Esophagus muscularis mucosa (tissue), 3 donors: ENCODE data around the gene HTT.

ENCODE experiments used
- EP300 ChIP-seq: sonication (generic); formaldehyde crosslinking; IDR thresholded peaks from one replicate; pipeline ENCODE4 v1.6.1; 2017; ENCODE audit warnings: antibody characterized with exemption
- POLR2AphosphoS5 ChIP-seq, 2 donors: sonication (generic); formaldehyde crosslinking; IDR thresholded peaks; one replicate each; pipeline ENCODE4 v1.6.1; 2017; ENCODE audit warnings: antibody characterized with exemption in 2 of 2

DNA sequence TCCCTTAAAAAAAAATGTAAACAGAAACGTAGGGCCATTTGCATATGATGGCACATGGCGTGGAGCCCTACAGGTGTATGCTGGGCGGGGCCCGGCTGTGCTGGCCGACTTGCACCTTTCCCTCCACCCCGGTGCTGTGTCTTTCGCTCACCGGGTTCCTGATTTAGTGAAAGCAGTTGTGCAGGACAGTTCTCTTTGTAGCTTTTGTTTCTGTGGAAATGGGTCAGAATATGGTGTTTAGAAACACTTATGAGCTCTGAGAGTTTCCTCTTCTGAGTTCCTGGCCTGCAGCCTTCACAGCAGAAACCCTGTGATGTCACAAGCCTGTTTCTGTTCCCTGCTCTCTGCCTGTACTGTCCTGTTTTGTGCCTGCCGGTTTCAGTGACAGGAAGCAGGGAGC lies 152.0 kb downstream of the HTT start:
- TF ChIP-seq POLR2AphosphoS5 (IDR thresholded peaks at IDR 0.05): no peak
- TF ChIP-seq EP300: no peak
